Umbilical cord (tissue), 2 donors: ENCODE measurements around the gene DUSP7. TPM values are rescaled to one million over a fixed set of nuclear protein-coding genes. Genes with fewer than 3 reads are reported as not detected.
"Not testable (repeated sequence)": the region's sequence is repeated elsewhere in the genome, so short reads cannot be mapped to it uniquely, and the experiment has no call there.

Source experiments
- DNase-seq: peaks from one replicate; pipeline ENCODE4 v3.0.0-alpha.2; 2015; ENCODE audit warnings: low spot score
- total RNA-seq: library from RNA; depleted of rRNA; stranded (reverse); fragments of >200 nt; gene quantifications from one replicate; pipeline ENCODE4 v1.2.3, GENCODE V29; 2014; ENCODE audit warnings: low replicate concordance; ENCODE audit not compliant: insufficient read depth

Gene DUSP7
- total RNA-seq, 1 donor from 2014 or later = 11.6 TPM

DNA sequence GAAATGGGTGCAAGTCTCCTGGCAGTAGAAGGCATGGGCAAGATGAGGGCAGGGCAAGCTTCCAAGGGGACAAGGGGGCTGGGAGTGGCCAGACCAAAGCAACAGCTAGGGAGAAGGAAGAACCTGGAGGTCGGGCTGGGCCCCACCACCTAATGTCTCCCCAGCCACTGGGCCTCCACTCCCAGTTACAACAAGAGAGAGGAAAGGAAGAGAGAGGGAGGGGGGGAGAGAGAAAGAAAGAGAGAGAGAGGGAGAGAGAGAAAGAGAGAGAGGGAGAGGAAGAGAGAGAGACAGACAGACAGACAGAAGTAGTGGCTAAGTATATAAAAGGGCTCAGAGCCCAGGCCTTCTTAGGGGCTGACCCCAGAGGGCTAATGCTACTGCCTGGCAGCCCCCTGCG lies 6.9 kb downstream of the DUSP7 start:
- no peak for DNase-seq

DNA sequence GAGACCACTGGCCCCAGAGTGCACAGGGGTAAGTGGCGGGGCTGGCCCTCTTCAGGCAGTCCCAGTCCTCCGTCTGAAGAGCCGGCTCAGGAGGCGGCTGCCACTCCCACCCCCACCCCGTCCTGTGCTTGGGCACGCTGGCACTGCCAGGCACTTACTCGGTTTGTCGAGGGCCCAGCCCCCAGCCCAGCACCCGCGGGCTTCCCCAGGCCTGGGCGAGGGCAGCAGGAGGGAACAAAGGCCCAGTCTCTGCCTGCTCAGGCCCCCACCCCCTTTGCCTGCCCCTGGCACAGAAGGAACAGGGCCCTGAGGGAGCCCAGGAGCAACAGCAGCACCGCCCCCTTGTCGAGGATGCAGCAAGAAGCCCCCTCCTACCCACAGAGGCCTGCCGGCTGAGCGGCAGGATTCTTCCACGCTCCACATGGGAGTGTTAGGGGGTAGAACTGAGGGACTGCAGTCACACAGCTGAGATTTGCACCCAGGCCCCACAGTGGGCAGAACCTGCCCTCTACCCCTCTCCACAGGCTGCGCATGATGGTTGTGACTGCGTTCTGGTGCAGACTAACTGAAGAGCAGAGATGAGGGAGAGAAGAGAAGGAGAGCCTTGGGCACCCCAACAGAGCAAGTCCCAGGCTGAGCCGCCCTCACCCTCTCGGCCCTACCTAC lies 8.9 kb downstream of the DUSP7 start:
- no peak for DNase-seq

DNA sequence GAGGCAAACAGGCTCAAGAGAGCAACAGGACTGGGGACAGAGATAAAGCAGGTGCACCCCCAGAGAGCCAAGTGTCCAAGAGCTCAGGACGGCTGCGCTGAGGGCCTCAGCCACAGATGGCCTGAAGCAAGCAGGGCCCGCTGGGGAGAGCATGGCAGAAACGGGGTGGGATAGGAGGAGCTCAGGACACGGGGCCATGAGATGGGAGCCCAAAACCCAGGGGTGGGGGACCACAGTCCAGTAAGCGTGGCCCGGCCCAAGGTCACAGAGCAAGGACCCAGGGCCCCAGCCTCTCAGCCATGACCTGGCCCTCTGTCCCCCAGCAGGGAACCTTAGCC lies 9.5 kb downstream of the DUSP7 start:
- DNase-seq = no peak

DNA sequence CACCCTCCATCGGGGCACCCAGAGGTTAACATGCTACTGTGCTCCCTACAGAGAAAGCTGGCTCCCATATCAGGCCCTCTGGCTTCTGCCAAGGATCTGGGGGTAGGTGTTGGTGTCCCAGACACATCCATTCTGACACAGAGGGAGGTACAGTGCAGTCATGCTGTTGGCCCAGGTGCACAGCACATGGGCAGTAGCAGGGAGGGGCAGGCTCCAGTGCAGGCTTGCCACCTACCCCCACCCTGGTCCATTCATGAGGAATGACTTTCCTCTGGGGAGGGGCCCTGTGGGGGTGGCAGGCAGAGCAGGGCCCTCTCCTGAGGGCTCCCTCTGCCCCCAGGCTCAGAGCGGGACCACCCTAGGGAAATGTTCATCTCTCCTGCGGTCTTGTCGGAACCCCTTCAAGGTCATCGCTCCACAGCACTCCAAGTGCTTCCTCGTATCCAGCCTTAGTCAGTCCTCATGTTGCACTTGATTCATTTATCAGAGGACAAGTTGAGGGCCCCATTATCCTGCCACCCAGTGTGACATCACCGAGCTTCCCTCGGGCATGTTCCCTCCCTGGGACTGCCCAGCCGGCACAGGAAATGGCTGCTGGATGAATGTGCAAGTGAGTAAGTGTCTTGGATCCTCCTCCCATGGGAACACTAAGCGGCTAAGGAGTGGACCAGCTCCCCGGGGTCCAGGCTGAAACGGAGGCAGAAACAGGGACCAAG lies 10.0 kb downstream of the DUSP7 start:
- peak; percentile 80 for DNase-seq

DNA sequence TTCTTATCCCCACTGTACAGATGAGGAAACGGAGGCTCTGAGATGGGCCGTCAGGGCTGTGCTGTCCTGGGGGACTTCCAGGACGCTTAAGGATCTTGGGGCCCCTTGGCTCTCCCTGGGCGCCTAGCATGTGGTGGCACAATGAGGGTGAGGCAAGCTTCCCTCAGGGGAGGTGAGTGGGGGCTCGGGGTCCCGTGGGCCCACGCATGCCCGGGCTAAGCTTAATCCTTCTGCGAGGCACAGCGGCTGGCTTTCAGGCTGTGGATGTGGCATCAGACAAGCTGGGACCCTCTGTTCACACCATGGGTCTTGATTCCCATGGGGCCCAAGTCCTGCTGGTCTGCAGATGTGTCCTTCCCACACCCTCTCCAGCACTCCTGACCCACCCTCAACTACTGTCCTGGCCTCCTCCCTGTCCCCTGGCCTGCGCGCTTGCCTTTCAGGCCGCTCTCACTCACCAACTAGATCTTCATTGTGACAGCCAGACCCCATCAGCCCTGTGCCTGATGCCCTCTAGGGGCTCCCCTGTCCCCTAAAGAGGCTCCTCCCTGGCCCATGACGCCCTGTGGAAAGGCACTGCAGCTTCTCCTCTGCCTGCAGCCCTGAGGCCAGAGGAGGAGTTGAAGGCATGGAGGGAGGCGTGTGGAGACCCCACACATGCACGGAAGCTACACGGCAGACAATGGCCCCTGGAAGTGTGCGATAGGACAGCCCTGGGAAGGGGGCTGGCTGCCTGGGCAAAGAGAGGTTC lies 11.3 kb downstream of the DUSP7 start:
- no peak for DNase-seq

DNA sequence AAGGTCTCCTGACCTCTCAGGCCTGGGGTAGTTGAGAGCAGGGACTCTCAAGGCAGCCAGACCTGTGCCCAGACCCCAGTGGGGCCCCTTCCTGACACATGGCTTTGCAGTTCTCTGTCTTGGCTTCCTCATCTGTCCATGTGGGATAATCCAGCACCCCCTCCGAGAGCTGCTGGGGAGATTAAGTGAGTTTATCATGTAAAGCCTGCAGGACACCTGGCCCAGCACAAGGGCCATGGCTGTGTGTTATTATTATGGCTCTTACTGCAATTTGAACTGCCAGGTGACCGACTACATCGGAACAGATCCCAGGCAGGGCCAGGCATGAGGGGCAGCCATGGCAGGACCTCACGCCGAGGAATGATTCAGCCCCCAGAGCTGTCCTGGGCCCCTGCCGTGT lies 12.6 kb downstream of the DUSP7 start:
- DNase-seq = no peak

DNA sequence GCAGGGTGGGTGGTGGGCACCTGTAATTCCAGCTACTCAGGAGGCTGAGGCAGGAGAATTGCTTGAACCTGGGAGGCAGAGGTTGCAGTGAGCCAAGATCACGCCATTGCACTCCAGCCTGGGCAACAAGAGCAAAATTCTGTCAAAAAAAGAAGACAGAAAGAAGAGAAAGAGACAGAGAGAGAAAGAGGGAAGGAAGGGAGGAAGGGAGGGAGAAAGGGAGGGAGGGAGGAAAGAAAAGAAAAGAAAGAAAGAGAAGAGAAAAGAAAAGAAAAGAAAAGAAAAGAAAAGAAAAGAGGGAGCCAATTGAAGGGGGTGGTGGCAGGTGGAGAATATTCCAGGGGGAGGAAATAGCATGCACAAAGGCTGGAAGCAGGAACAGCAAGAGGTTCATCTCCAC lies 13.3 kb downstream of the DUSP7 start:
- not testable (repeated sequence) for DNase-seq

DNA sequence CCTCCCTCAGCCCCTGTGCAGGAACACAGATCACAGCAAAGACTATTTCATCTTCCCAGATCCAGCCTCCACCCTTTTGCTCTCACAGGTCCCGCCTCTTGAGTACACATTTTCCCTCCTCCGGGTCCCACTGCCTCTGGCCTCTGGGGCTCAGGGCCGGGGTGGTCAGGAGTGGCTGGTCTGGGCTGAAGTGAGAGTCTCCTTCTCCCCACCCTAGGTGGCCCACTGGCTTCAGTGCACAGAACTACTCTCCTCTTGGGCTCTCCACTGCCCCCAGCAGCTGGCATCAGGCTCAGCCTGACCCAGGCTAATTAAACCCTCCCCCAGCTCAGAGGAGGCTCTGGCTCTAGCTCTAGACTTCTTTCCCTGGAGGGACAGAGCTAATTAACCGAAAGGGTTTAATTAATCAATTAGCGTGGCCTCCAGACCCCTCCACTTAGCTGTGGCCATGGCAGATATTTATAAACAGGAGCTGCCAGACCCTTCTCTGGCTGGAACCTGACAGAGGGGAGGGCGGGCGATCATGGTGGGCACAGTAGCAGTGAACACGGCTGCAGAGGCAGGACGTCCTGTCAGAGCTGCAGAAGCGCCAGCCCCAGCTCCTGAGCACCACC lies 15.1 kb downstream of the DUSP7 start:
- peak; percentile 79 for DNase-seq

DNA sequence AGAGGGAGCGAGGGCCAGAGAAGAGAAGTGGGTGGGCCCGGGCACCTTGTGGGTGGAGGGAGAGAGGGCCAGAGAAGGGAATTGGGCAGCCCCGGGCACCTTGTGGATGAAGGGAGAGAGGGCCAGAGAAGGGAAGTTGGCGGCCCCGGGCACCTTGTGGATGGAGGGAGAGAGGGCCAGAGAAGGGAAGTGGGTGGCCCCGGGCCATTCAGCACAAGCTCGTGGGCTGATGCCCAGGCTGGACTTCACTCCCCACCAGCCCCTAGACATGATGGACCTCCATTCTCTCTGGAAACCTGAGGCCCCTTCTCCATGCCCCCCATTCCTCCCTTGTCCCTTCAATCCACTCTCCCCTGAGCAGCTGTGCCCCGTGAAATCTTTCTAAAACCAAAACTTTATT lies 15.8 kb downstream of the DUSP7 start:
- DNase-seq = no peak

DNA sequence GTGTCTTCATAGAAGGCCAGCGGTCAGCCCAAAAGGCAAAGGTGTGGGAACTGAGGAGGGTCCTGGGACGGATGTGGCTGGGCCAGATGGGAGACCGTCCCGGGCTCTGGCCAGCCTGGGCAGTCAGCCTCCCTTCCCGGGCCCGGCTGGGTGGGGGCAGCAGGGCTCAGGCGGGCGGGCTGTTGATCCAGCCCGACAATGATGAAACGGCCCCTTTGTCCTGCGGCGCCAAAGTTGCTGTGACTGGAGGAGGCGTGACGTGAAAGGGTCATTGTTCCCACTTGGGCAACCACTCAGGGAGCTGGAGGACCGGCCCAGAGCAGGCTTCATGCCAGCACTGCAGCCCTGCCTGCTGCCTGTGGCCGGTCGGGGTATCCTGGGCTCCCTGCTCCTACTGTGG lies 16.5 kb downstream of the DUSP7 start:
- DNase-seq = no peak

DNA sequence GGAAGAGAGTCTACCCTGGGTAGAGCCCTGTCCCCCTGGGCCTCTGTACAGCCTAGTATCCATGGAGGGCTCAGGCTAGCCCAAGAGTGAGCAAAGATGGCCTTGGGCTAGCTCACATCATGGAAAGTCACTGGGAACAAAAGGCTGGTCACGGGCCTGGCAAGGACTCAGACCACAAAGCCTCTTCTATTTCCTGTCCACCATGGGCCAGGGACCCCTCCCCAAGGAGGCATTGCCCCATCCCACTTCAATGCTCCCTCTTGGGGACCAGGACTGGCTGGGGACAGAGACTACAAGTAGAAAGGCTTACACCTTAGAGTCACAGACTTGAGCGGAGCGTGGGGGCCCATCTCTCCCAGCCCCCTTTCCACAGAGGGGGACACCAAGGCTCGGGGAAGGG lies 16.9 kb downstream of the DUSP7 start:
- no peak for DNase-seq

DNA sequence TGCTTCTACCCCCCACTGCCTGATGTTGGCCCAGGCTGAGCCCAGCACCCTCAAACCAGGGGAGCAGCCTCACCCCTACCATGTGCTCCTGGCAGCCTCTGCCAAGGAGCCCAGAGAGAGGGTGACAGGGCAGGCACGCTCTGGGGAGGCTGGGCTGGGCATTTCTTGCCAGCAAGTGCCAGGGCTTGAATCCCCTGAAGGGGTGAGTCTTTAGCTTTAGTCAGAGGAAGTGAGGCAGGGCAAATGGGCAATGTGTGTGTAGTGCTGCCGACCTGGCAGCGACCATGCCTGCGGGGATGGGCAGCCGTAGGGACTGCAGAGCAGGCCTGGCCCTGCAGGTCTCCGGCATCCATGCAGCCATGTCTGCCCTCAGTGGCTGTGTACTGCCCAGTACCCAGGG lies 18.1 kb downstream of the DUSP7 start:
- no peak for DNase-seq

DNA sequence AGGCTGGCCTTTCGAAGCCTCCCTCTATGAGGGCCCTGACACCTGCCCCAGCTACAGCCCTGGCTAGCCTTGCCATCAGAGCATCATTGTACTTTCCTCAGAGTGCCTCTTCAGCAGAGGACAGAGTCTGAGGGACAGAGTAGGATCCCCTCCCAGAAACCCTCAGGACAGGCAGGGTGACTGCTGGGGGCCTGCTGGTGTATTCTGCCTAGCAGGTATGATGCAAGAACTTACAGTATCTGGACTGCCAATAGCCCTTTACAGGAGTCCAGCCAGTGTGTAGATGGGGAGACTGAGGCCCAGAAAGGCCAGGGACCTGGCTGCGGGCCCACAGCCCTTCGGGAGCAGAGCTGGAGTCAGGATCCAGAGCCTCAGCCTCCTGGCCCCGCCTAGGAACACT lies 19.1 kb downstream of the DUSP7 start:
- DNase-seq = no peak

DNA sequence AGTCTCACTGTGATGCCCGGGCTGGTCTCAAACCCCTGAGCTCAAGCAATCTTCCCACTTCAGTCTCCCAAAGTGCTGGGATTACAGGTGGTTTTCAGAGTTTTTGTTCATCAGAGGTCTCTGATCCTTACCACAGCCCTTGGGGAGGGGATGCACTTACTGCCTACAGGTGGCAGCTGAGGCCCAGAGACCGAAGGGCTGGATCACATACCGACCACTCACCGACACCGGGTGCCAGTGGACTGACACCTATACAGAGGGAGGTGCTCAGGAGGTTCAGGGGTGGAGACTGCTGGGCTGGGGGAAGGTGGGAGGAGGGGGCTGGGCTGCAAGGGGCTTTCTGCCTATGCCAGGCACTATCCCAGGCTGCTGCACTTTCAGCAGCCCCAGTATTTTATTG lies 19.5 kb downstream of the DUSP7 start:
- no peak for DNase-seq

DNA sequence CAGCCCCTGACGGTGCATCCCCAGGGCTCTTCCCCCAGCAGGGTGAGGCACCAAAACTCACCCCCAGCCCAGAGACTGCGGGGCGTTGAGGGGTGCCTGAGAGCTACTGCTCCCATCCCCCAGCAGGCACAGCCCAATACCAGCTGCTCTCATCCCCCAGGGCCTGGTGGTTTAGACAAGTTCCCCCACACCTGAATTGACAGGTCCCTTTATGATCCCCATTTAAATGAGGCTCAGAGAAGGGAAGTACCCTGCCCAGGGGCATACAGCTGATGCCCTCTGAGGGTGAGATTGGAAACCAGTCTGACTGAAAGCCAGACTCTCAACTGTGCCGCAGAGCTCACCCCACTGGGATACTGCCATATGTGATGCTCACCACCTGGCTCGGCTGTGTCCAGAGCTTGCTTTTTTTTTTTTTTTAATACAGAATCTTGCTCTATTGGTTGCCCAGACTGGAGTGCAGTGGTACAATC lies 20.1 kb downstream of the DUSP7 start:
- no peak for DNase-seq

DNA sequence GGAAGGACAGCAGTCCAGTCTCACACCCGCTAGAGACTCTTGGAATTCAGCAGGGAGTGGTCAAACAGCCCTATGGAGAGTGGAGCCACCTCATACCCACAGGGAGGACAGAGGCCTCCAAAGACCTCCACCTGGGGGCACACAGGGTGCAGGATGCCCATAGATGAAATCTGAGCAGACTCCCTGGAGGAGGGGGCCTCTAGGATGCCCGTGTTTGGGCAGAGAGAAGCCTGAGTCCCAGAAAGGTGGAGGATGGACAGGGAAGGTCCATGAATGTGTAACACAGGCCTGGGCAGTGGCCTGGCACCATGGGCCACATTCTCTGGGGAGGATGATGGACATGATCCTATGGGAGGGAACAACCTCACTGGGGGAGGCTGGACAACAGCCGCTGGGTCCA lies 21.7 kb downstream of the DUSP7 start:
- DNase-seq = no peak

DNA sequence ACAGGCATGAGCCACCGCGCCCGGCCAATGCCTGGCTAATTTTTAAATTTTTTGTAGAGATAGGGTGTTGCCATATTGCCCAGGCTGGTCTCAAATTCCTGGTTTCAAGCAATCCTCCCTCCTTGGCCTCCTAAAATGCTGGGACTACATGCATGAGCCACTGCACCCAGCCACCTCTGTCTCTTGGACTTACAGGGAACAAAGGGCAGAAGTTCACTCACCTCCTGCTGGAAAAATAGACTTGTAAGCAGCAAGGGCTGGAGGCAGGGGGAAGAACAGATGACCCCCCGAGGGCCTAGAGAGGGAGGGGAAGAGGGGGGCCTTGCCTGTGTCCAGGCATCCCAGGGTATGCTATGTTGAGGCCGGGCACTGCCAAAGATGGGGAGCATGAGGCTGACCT lies 22.2 kb downstream of the DUSP7 start:
- no peak for DNase-seq

DNA sequence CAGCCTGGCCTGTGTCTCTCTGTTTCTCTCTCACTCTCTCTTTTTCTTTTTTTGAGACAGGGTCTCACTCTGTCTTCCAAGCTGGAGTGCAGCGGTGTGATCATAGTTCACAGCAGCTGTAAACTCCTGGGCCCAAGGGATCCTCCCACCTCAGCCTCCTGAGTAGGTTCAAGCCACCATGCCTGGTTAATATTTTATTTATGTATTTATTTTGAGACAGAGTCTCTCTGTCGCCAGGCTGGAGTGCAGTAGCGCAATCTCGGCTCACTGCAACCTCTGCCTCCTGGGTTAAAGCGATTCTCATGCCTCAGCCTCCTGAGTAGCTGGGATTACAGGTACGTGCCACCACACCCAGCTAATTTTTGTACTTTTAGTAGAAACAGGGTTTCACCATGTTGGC lies 22.6 kb downstream of the DUSP7 start:
- not testable (repeated sequence) for DNase-seq

DNA sequence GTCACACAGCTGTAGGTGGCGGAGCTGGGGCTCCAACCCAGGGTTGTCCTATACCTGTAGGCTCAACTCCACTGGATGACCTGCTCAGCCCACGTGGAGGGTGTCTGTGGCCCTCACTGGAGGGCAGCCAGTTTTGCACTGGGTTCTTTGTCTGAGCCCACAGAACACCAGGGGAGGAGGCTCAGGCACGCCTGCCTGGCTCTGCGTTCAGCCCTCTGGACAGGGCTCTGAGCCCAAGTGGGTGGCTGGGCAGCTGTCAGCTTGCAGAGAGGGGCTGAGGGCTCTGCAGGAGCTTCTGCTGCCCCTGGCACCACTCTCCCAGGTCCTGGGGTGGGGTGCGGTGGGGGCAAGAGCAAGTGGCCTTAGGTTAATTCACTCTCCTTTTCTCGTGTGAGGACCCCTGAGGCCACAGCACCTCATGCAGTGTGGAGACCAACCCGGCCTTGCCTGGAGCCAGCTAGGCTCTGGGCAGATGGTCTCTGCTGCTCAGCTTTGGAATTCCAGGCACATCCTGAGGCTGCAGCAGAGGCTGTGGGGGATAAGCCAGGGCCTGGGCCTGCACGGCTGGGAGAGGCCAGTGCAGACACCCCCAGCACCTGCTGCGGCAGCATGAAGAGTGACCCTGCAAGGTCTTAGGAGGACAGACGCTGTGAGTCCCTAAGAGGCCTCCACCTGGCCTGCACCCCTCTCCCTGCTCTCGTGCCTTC lies 23.5 kb downstream of the DUSP7 start:
- DNase-seq = no peak

DNA sequence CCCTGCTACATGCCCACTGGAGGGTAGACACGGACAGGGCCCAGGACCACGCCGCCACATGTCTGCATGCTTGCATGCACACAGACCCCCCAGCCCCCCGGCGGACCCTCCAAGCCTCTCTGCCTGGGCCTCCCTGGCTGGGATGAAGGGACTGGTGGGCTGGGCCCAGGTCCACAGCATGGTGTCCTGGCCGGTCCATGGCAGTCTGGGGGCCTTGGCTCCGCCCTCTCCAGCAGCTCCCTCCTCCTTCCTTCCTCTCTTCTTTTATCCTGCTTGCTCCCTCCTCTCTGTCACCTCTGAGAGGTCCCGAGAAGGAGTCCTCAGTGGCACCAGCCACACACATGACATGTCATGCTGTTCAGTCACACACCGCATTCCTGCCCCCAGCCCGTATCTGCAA lies 24.5 kb downstream of the DUSP7 start:
- no peak for DNase-seq

DNA sequence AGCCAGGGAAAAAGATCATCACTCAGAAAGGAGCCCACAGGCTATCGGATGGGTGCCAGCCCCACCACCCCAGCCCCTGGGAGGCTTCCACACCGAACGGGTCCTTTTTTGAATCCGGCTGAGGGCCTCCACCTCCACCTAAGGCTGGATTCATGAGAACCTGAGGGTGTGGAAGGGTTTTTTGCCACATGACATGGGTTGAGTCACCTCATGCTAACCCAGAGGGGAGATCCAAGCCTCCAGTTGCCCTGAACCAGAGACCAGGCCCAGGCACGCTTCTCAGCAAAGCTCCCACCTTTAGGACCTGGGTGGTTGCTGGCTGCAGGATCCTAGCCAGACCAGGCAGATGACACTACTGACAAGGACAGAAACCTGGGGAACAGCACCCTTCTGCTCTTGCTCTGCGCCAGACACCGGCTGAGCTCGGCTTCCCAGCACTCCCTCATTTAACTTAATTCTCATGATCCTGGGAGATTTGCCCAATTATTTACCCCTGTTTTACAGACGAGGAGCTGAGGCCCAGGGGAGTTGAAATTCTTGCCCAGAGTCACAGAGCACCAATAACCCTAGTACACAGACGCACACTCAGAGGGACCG lies 25.6 kb downstream of the DUSP7 start:
- no peak for DNase-seq
